Measurements from ENCODE around the gene RTP3.

- TF ChIP-seq, protein P1, sequence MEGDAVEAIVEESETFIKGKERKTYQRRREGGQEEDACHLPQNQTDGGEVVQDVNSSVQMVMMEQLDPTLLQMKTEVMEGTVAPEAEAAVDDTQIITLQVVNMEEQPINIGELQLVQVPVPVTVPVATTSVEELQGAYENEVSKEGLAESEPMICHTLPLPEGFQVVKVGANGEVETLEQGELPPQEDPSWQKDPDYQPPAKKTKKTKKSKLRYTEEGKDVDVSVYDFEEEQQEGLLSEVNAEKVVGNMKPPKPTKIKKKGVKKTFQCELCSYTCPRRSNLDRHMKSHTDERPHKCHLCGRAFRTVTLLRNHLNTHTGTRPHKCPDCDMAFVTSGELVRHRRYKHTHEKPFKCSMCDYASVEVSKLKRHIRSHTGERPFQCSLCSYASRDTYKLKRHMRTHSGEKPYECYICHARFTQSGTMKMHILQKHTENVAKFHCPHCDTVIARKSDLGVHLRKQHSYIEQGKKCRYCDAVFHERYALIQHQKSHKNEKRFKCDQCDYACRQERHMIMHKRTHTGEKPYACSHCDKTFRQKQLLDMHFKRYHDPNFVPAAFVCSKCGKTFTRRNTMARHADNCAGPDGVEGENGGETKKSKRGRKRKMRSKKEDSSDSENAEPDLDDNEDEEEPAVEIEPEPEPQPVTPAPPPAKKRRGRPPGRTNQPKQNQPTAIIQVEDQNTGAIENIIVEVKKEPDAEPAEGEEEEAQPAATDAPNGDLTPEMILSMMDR (IDR thresholded peaks at IDR 0.05; ENCODE audit: insufficient read depth, low read length, poor library complexity, severe bottlenecking): peak; percentile 99
- no peak for TF ChIP-seq EZH2phosphoT487 (conservative IDR thresholded peaks at IDR 0.05; ENCODE audit: low read length)
Measured at GRCh38 chr3:46488735-46489361, 8.9 kb upstream of the RTP3 start.

All from SU-DHL-6 (cell line).